ENCODE measurements around the gene C3orf20.
"Not testable (repeated sequence)": the region's sequence is repeated elsewhere in the genome, so short reads cannot be mapped to it uniquely, and the experiment has no call there.

Gene C3orf20

DNA sequence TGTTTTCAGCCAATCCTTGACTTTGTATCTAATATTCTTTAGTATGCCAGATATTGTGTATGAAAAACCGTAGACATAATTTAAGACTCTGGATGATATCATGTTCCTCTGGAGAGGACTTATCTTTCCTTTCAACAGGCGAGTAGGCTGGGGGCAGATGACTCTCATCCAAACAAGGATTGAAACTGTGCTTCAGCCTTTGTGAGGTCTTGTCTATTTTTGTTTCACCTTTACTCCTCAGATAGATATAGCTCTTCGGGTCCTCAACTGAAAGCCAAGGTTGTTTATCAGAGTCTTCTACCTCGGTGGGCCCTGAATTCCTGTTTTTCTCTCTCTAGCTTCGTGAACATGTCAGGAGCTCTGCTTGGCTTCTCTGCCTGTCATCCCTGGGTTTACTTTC, 66.0 kb downstream of the C3orf20 start:
- Histone ChIP-seq H3K27ac (no peak overlapping the region), H3K27me3 (no peaks in the 10 kb centered on the region), H3K4me3 (ENCODE audit: low read depth in 1 of 2, low read length in 1 of 2) (no peak overlapping the region), H3K9me3 (no peaks in the 10 kb centered on the region), H3K4me1 (ENCODE audit: control insufficient read depth in 1 of 2, insufficient read depth in 1 of 2, low read depth in 1 of 2, low read length in 1 of 2) (no peaks in the 10 kb centered on the region), H3K36me3 (no peaks in the 10 kb centered on the region)
- TF ChIP-seq, protein P1, sequence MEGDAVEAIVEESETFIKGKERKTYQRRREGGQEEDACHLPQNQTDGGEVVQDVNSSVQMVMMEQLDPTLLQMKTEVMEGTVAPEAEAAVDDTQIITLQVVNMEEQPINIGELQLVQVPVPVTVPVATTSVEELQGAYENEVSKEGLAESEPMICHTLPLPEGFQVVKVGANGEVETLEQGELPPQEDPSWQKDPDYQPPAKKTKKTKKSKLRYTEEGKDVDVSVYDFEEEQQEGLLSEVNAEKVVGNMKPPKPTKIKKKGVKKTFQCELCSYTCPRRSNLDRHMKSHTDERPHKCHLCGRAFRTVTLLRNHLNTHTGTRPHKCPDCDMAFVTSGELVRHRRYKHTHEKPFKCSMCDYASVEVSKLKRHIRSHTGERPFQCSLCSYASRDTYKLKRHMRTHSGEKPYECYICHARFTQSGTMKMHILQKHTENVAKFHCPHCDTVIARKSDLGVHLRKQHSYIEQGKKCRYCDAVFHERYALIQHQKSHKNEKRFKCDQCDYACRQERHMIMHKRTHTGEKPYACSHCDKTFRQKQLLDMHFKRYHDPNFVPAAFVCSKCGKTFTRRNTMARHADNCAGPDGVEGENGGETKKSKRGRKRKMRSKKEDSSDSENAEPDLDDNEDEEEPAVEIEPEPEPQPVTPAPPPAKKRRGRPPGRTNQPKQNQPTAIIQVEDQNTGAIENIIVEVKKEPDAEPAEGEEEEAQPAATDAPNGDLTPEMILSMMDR (IDR thresholded peaks at IDR 0.05), result no peak

DNA sequence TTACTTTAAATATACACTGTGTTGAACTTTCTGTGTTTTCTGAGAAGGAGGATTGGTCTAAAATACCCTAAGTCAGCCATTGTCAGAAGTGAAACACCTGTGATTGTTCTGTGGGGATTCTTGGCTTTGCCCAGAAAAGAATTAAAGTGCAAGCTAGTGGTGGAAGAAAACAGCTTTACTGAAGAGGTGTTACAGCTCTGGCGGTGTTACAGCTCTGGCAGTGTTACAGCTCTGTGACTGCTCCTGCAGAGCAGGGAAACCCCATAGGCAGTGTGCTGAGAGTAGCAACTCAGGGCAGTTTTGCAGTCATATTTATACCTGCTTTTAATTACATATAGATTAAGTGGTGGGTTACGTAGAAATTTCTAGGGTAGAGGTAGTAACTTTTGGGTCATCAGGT, 66.6 kb downstream of the C3orf20 start:
- TF ChIP-seq, protein P1 (IDR thresholded peaks at IDR 0.05), result no peak
- no peaks in the 10 kb centered on the region for H3K27me3 ChIP-seq
- H3K9me3 ChIP-seq, result no peaks in the 10 kb centered on the region
- no peak overlapping the region for H3K27ac ChIP-seq
- no peaks in the 10 kb centered on the region for H3K4me1 ChIP-seq (ENCODE audit: control insufficient read depth in 1 of 2, insufficient read depth in 1 of 2, low read depth in 1 of 2, low read length in 1 of 2)
- no peaks in the 10 kb centered on the region for H3K36me3 ChIP-seq
- H3K4me3 ChIP-seq (ENCODE audit: low read depth in 1 of 2, low read length in 1 of 2), result no peak overlapping the region

DNA sequence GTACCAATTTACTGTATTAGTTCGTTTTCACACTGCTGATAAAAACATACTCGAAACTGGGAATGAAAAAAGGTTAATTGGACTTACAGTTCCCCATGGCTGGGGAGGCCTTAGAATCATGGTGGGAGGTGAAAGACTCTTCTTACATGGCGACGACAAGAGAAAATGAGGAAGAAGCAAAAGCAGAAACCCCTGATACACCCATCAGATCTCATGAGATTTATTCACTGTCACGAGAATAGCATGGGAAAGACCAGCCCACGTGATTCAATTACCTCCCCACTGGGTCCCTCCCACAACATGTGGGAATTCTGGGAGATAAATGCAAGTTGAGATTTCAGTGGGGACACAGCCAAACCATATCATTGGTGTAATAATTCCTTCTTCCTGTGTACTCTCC, 69.6 kb downstream of the C3orf20 start:
- Histone ChIP-seq H3K4me1 (ENCODE audit: control insufficient read depth in 1 of 2, insufficient read depth in 1 of 2, low read depth in 1 of 2, low read length in 1 of 2) (no peaks in the 10 kb centered on the region), H3K27me3 (no peaks in the 10 kb centered on the region), H3K4me3 (ENCODE audit: low read depth in 1 of 2, low read length in 1 of 2) (no peak overlapping the region), H3K27ac (no peak overlapping the region), H3K36me3 (no peaks in the 10 kb centered on the region), H3K9me3 (no peaks in the 10 kb centered on the region)
- TF ChIP-seq, protein P1 (IDR thresholded peaks at IDR 0.05), result no peak

DNA sequence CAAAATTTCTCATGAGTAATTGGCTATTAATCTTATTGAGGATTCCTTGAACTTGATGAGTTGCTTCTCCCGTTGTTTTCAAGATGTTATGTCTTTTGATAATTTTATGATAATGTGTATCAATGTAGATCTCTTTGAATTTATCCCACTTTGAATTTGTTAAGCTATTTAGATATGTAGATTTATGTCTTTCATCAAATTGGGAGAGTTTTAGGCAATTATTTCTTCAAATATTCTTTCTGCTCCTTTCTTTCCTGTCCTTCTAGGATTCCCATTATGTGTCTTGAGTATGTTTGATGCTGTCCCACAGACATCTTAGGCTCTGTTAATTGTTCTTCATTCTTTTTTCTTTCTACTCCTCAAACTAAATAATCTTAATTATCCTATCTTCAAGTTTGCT, 75.7 kb downstream of the C3orf20 start:
- H3K36me3 ChIP-seq, result no peaks in the 10 kb centered on the region
- no peaks in the 10 kb centered on the region for H3K4me1 ChIP-seq (ENCODE audit: control insufficient read depth in 1 of 2, insufficient read depth in 1 of 2, low read depth in 1 of 2, low read length in 1 of 2)
- no peak overlapping the region for H3K27ac ChIP-seq
- TF ChIP-seq, protein P1 (IDR thresholded peaks at IDR 0.05), result no peak
- H3K27me3 ChIP-seq, result no peaks in the 10 kb centered on the region
- H3K4me3 ChIP-seq (ENCODE audit: low read depth in 1 of 2, low read length in 1 of 2), result no peak overlapping the region
- no peaks in the 10 kb centered on the region for H3K9me3 ChIP-seq

DNA sequence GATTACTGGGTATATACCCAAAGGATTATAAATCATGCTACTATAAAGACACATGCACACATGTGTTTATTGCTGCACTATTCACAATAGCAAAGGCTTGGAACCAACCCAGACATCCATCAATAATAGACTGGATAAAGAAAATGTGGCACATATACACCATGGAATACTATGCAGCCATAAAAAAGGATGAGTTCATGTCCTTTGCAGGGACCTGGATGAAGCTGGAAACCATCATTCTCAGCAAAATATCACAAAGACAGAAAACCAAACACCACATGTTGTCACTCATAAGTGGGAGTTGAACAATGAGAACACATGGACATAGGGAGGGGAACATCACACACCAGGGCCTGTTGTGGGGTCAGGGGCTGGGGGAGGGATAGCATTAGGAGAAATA, 78.0 kb downstream of the C3orf20 start:
- not testable (repeated sequence) for H3K27me3 ChIP-seq; H3K4me3 ChIP-seq (ENCODE audit: low read depth in 1 of 2, low read length in 1 of 2); H3K9me3 ChIP-seq; H3K36me3 ChIP-seq; H3K27ac ChIP-seq; H3K4me1 ChIP-seq (ENCODE audit: control insufficient read depth in 1 of 2, insufficient read depth in 1 of 2, low read depth in 1 of 2, low read length in 1 of 2)

DNA sequence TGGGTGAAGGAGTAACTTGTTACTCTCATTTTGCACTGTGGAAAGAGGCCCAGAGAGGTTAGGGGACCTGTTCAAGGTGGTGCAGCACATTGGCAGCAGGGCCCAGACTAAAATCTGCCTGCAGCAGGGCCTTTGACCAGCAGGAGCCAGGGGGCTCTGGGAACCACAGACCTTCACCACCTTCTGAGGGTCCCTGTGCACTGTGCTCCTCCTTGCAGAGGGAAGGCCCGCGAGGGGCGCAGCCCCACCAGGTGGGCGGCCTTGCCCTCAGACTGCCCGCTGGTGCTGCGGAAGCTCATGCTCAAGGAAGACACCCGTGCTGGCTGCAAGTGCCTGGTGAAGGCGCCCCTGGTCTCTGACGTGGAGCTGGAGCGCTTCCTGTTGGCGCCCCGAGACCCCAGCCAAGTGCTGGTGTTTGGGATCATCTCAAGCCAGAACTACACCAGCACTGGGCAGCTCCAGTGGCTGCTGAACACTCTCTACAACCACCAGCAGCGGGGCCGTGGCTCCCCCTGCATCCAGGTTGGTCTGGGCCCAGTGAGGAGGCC, 82.3 kb downstream of the C3orf20 start:
- Histone ChIP-seq H3K27me3 (no peaks in the 10 kb centered on the region), H3K27ac (no peak overlapping the region), H3K4me3 (ENCODE audit: low read depth in 1 of 2, low read length in 1 of 2) (no peak overlapping the region), H3K36me3 (no peaks in the 10 kb centered on the region), H3K4me1 (ENCODE audit: control insufficient read depth in 1 of 2, insufficient read depth in 1 of 2, low read depth in 1 of 2, low read length in 1 of 2) (peaks cover 10 to 11% of the 10 kb centered on the region in 2 experiments), H3K9me3 (no peaks in the 10 kb centered on the region)
- TF ChIP-seq, protein P1 (IDR thresholded peaks at IDR 0.05), result no peak
